ENCODE measurements around the gene CLRN1. TPM values are rescaled to one million over a fixed set of nuclear protein-coding genes. Genes with fewer than 3 reads are reported as not detected.

CLRN1 gene
- total and polyA plus RNA-seq, 9 of the 15 experiments (the other 6 are each of a cell fraction or from before 2014, with no cell fraction given): not detected

- TF ChIP-seq CBX8 (IDR thresholded peaks at IDR 0.05; ENCODE audit: borderline replicate concordance, extremely low read depth, low read depth, low read length, poor library complexity, severe bottlenecking) (no peak), POLR2A (conservative IDR thresholded peaks at IDR 0.05) (no peak)
These were observed 51.3 kb downstream of the CLRN1 start (continued) for GRCh38 chr3:150921209-150921608.

GRCh38 chr3:150920236-150920635, 52.3 kb downstream of the CLRN1 start:
- Histone ChIP-seq H3K9me1 (ENCODE audit: control insufficient read depth, insufficient read depth, low read length) (no peaks in the 10 kb centered on the region), H2AFZ (ENCODE audit: low read depth, low read length) (no peak overlapping the region), H3K79me2 (ENCODE audit: control insufficient read depth, insufficient read depth, low read length) (no peaks in the 10 kb centered on the region), H4K20me1 (replicated peaks; ENCODE audit: control insufficient read depth, insufficient read depth, low read length) (no peaks in the 10 kb centered on the region), H3K4me2 (ENCODE audit: insufficient read depth, low read length) (no peak overlapping the region), H3K9ac (ENCODE audit: insufficient read depth in 1 of 2, low read depth in 2 of 2, low read length in 2 of 2) (no peak overlapping the region), H3K4me1 (replicated peaks in 1 of 2; ENCODE audit: control insufficient read depth in 2 of 2, insufficient read depth in 2 of 2, low read length in 2 of 2) (no peaks in the 10 kb centered on the region), H3K9me3 (replicated peaks; ENCODE audit: control insufficient read depth, insufficient read depth, low read depth, low read length) (no peaks in the 10 kb centered on the region), H3K27ac (ENCODE audit: extremely low read depth, low read depth, low read length) (no peak overlapping the region), H3K4me3 (no peak overlapping the region), H3K27me3 (ENCODE audit: control insufficient read depth in 2 of 2, insufficient read depth in 2 of 2, low read length in 2 of 2) (peaks cover 0 to 25% of the 10 kb centered on the region in 2 experiments; a peak in 3 of 5 replicates), H3K36me3 (ENCODE audit: control insufficient read depth, insufficient read depth, low read length) (no peaks in the 10 kb centered on the region)
- POLR2A ChIA-PET: no interaction called here
- no TSS peak for BruUV-seq (replicated peaks)
- DNase-seq (ENCODE audit: extremely low read depth in 1 of 4, low spot score in 3 of 4) (no peak), ATAC-seq (no peak), FAIRE-seq (no peak)
- in situ Hi-C loops (cut with MboI) (no loop called here), intact Hi-C loops (cut with micrococcal nuclease) (no loop called here)
- no peak for TF ChIP-seq SRSF9 (IDR thresholded peaks at IDR 0.05; ENCODE audit: borderline replicate concordance, low read depth, low read length)
- no peak for TF ChIP-seq ZNF699 (CRISPR knock-in tag; IDR thresholded peaks at IDR 0.05; ENCODE audit: insufficient replicate concordance)
- TF ChIP-seq ZNF311 (CRISPR knock-in tag; IDR thresholded peaks at IDR 0.05): no peak
- TF ChIP-seq PTRF (tag; IDR thresholded peaks at IDR 0.05): no peak
- TF ChIP-seq CHD1 (IDR thresholded peaks at IDR 0.05; ENCODE audit: low read length): no peak
- no peak for TF ChIP-seq BHLHE40 (IDR thresholded peaks at IDR 0.05; ENCODE audit: low read length)
- no peak for TF ChIP-seq ZNF23 (CRISPR knock-in tag; IDR thresholded peaks at IDR 0.05)
- no peak for TF ChIP-seq TAF9B (IDR thresholded peaks at IDR 0.05; ENCODE audit: partially characterized antibody)
- TF ChIP-seq RBM17 (IDR thresholded peaks at IDR 0.05; ENCODE audit: borderline replicate concordance, low read depth, low read length): no peak
- no peak for TF ChIP-seq MCM2 (IDR thresholded peaks at IDR 0.05; ENCODE audit: low read depth)
- no peak for TF ChIP-seq TARDBP (IDR thresholded peaks at IDR 0.05)
- no peak for TF ChIP-seq ZNF695 (CRISPR knock-in tag; IDR thresholded peaks at IDR 0.05)
- TF ChIP-seq ZNF655 (CRISPR knock-in tag; IDR thresholded peaks at IDR 0.05): no peak
- no peak for TF ChIP-seq GABPA (tag; conservative IDR thresholded peaks at IDR 0.05; ENCODE audit: low read depth)
- no peak for TF ChIP-seq TCF3 (CRISPR knock-in tag; IDR thresholded peaks at IDR 0.05)
- TF ChIP-seq ZNF280A (IDR thresholded peaks at IDR 0.05; ENCODE audit: low read depth, partially characterized antibody): no peak
- TF ChIP-seq ZNF511 (CRISPR knock-in tag; IDR thresholded peaks at IDR 0.05): no peak
- 0% methylated on average over 2 of the region's 2 CpGs for WGBS (ENCODE audit: insufficient coverage, low coverage, missing lambda C conversion rate)
- CTCF ChIA-PET (ENCODE audit: low intra/inter-chr PET ratio): interaction anchor here (0.7 kb wide), 1 partner anchor 969 kb away, joined by 4 read pairs; no protein-coding TSS in a partner anchor

Data from K562 (cell line).